Right atrium auricular region (tissue), 2 donors: ENCODE results near the gene NFS1. TPM values are rescaled to one million over a fixed set of nuclear protein-coding genes. Genes with fewer than 3 reads are reported as not detected.

Source experiments
- DNase-seq: peaks from one replicate; pipeline ENCODE4 v3.0.0-alpha.2; 2019; ENCODE audit warnings: low spot score
- H3K27ac ChIP-seq, 2 donors: fragments of 200-600 bp; sonication (generic); 1 replicate in 1 of 2; 2 replicates in 1 of 2; pipeline ENCODE4 v1.5.1; 2016 to 2019
- H3K27me3 ChIP-seq, 2 donors: fragments of 200-600 bp; sonication (generic); one replicate each; pipeline versions ENCODE4 v1.5.1 to v1.6.0; 2017 to 2019
- H3K36me3 ChIP-seq: fragments of 200-600 bp; sonication (generic); one replicate; pipeline ENCODE4 v1.5.1; 2016
- H3K4me1 ChIP-seq, 2 donors: fragments of 200-600 bp; sonication (generic); one replicate each; pipeline versions ENCODE4 v1.5.1 to v1.6.0; 2017 to 2019
- H3K4me3 ChIP-seq, 2 donors: fragments of 200-600 bp; sonication (generic); 1 replicate in 1 of 2; 2 replicates in 1 of 2; pipeline ENCODE4 v1.5.1; 2017 to 2019; ENCODE audit warnings: mild to moderate bottlenecking in 1 of 2, moderate library complexity in 1 of 2
- H3K9me3 ChIP-seq, 2 donors: fragments of 200-600 bp; sonication (generic); one replicate each; pipeline ENCODE4 v1.5.1; 2019
- total RNA-seq, 2 donors: library from RNA; depleted of rRNA; stranded (reverse); fragments of >200 nt; gene quantifications; one replicate each; pipeline ENCODE4 v1.1.0, GENCODE V29; 2016
- TF ChIP-seq, protein P1 (sequence below), 2 donors: fragments of 200-600 bp; sonication (generic); IDR thresholded peaks; one replicate each; pipeline ENCODE4 v1.5.1; 2019; ENCODE audit warnings: antibody characterized with exemption in 2 of 2

The NFS1 gene
- total RNA-seq, 2 donors from 2014 or later, result 24.6 to 38.7 TPM

GRCh38 chr20:35702824-35703695 is 3.9 kb upstream of the NFS1 start:
- H3K9me3 ChIP-seq, result no peaks in the 10 kb centered on the region
- no peaks in the 10 kb centered on the region for H3K27me3 ChIP-seq
- H3K4me1 ChIP-seq, result peaks cover 0 to 20% of the 10 kb centered on the region in 2 donors
- no peak overlapping the region for H3K27ac ChIP-seq
- H3K36me3 ChIP-seq, result peaks cover 60% of the 10 kb centered on the region
- peak; percentile 28 for DNase-seq
- TF ChIP-seq, protein P1, sequence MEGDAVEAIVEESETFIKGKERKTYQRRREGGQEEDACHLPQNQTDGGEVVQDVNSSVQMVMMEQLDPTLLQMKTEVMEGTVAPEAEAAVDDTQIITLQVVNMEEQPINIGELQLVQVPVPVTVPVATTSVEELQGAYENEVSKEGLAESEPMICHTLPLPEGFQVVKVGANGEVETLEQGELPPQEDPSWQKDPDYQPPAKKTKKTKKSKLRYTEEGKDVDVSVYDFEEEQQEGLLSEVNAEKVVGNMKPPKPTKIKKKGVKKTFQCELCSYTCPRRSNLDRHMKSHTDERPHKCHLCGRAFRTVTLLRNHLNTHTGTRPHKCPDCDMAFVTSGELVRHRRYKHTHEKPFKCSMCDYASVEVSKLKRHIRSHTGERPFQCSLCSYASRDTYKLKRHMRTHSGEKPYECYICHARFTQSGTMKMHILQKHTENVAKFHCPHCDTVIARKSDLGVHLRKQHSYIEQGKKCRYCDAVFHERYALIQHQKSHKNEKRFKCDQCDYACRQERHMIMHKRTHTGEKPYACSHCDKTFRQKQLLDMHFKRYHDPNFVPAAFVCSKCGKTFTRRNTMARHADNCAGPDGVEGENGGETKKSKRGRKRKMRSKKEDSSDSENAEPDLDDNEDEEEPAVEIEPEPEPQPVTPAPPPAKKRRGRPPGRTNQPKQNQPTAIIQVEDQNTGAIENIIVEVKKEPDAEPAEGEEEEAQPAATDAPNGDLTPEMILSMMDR (IDR thresholded peaks at IDR 0.05), result no peak
- no peak overlapping the region for H3K4me3 ChIP-seq

GRCh38 chr20:35702051-35702823 is 3.1 kb upstream of the NFS1 start:
- no peak overlapping the region for H3K4me3 ChIP-seq
- H3K27ac ChIP-seq, result no peak overlapping the region
- DNase-seq, result peak; percentile 50
- peaks cover 54% of the 10 kb centered on the region for H3K36me3 ChIP-seq
- TF ChIP-seq, protein P1 (IDR thresholded peaks at IDR 0.05), result no peak
- H3K27me3 ChIP-seq, result no peaks in the 10 kb centered on the region
- H3K4me1 ChIP-seq, result peaks cover 0 to 28% of the 10 kb centered on the region in 2 donors
- no peaks in the 10 kb centered on the region for H3K9me3 ChIP-seq

DNA sequence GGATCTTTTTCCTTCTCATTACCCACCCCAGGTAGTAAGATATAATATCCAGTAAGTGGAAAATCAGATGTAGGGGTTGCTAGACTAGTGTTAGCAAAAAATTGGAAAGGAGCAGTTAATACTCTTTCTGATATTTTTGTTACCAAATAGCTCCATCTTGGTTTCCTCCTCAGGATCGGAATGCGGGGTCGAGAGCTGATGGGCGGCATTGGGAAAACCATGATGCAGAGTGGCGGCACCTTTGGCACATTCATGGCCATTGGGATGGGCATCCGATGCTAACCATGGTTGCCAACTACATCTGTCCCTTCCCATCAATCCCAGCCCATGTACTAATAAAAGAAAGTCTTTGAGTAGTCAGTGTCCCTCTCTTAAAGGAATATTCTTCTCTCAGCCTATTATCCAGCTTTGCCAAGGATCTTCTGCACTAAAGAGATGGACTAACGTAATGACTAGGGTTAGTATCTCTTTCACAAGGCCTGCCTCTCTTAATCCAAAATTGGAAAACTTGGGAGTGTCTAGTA is 1.5 kb upstream of the NFS1 start:
- Histone ChIP-seq H3K27ac (peak overlapping the region in 1 of 2 donors; percentile 91), H3K27me3 (no peaks in the 10 kb centered on the region), H3K9me3 (no peaks in the 10 kb centered on the region), H3K4me1 (peaks cover 0 to 31% of the 10 kb centered on the region in 2 donors), H3K4me3 (no peak overlapping the region), H3K36me3 (peaks cover 47% of the 10 kb centered on the region)
- TF ChIP-seq, protein P1 (IDR thresholded peaks at IDR 0.05), result no peak
- DNase-seq, result peak; percentile 51

DNA sequence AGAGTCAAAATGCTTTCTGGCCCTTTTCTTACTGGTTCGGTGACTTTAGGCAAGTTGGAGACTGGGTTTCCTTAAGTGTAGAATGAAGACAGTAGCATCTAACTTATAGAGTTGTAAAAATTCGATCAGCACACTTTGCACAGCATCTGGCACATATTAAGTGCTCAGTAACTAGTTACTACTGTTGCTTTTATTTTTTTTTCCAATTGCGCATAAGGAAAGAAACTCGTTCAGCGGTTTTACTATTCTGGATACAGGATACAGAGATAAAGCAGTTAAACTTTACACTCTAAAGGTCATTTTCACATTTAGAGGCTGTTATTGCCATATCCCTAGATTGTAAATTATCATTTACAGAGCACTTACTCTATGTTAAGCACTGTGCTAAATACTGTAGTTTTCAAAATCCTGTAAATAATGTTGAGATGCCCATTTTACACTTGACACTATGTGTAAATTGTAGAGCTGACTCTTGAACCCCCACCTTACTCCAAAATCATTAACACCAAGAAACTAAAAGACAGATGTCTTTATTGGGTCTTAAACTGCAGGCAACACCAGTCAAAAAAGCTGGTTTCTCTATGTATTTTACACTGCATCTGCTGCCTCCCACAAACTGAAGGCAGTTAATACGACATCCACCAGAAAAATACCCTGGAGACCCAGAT is 939 bp upstream of the NFS1 start:
- H3K4me1 ChIP-seq, result peaks cover 0 to 31% of the 10 kb centered on the region in 2 donors
- TF ChIP-seq, protein P1 (IDR thresholded peaks at IDR 0.05), result no peak

GRCh38 chr20:35698298-35699126 is 640 bp downstream of the NFS1 start:
- DNase-seq, result peak; percentile 55
- Histone ChIP-seq H3K27me3 (no peaks in the 10 kb centered on the region), H3K4me3 (peak overlapping the region; percentile 84 to 90), H3K9me3 (no peaks in the 10 kb centered on the region), H3K36me3 (peaks cover 46% of the 10 kb centered on the region), H3K4me1 (peaks cover 0 to 26% of the 10 kb centered on the region in 2 donors), H3K27ac (peak overlapping the region; percentile 91 to 95)
- TF ChIP-seq, protein P1 (IDR thresholded peaks at IDR 0.05), result no peak

More for the DNA sequence above, 939 bp upstream of the NFS1 start:
- Histone ChIP-seq H3K36me3 (peaks cover 47% of the 10 kb centered on the region), H3K27ac (peak overlapping the region; percentile 91 to 95), H3K9me3 (no peaks in the 10 kb centered on the region), H3K4me3 (peak overlapping the region; percentile 84 to 90), H3K27me3 (no peaks in the 10 kb centered on the region)
- no peak for DNase-seq
